Fibroblast of villous mesenchyme (primary cell): Measurements from ENCODE around the gene PDE1C. TPM values are rescaled to one million over a fixed set of nuclear protein-coding genes. Genes with fewer than 3 reads are reported as not detected.

Experiments
- DNase-seq: peaks from one replicate; pipeline ENCODE4 v3.0.0-alpha.2; 2010; ENCODE audit warnings: low read depth
- H3K4me3 ChIP-seq: 2 replicates; pipeline ENCODE4 v1.5.1; 2011; ENCODE audit warnings: low read depth, mild to moderate bottlenecking, low read length
- total RNA-seq: library from RNA; depleted of rRNA; stranded (reverse); fragments of >200 nt; gene quantifications from 2 replicates; pipeline ENCODE4 v1.2.3, GENCODE V29; 2012
- TF ChIP-seq, protein P1 (sequence below): IDR thresholded peaks from 2 replicates; pipeline ENCODE4 v1.5.1; 2012; ENCODE audit warnings: low read depth, mild to moderate bottlenecking, low read length; ENCODE audit not compliant: insufficient read depth

Gene PDE1C
- total RNA-seq, 1 donor = 4.7 TPM

DNA sequence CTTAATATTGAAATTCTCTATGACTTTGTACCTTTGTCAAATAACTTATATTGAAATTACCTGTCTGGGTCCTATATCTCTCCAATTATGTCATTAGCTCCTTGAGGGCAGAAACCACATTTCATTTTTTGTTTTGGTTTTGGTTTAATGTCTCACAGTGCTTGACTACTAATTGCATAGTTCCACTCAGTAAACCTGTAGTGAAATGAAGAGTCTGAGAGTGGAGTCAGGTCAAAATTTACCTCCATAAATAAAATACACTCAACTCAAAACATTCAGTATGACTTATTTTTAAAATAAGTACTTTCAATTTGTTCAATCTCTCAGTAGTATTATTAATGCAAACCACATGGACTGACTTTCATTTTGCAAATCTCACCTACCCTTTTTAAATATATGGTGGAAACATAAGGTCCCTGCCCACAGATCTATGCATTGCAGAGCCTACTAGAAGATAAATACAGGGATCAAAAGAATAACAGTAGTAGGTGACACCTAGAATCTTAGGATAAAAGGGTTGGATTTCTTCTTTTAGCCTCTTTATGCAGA is 32.5 kb downstream of the PDE1C start:
- no peak overlapping the region for H3K4me3 ChIP-seq
- no peak for DNase-seq
- TF ChIP-seq, protein P1, sequence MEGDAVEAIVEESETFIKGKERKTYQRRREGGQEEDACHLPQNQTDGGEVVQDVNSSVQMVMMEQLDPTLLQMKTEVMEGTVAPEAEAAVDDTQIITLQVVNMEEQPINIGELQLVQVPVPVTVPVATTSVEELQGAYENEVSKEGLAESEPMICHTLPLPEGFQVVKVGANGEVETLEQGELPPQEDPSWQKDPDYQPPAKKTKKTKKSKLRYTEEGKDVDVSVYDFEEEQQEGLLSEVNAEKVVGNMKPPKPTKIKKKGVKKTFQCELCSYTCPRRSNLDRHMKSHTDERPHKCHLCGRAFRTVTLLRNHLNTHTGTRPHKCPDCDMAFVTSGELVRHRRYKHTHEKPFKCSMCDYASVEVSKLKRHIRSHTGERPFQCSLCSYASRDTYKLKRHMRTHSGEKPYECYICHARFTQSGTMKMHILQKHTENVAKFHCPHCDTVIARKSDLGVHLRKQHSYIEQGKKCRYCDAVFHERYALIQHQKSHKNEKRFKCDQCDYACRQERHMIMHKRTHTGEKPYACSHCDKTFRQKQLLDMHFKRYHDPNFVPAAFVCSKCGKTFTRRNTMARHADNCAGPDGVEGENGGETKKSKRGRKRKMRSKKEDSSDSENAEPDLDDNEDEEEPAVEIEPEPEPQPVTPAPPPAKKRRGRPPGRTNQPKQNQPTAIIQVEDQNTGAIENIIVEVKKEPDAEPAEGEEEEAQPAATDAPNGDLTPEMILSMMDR = no peak

DNA sequence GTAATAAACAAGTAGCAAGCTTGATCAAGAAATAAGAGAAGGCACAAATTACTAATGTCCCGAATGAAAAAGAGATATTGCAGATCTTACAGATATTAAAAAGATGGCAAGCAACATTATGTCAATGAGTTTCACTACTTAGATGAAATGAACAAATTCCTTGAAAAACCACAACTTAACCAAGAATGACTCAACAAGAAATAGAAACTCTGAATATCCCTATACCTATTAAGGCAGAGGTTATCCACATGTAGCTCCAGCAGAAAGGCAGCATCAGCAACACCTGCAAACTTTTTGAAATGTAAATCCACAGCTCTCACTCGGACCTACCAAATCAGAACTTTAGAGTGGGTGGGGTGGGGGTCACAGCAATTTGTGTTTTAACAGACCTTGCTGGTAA is 33.6 kb downstream of the PDE1C start:
- no peak for DNase-seq
- no peak overlapping the region for H3K4me3 ChIP-seq
- TF ChIP-seq, protein P1 = no peak

DNA sequence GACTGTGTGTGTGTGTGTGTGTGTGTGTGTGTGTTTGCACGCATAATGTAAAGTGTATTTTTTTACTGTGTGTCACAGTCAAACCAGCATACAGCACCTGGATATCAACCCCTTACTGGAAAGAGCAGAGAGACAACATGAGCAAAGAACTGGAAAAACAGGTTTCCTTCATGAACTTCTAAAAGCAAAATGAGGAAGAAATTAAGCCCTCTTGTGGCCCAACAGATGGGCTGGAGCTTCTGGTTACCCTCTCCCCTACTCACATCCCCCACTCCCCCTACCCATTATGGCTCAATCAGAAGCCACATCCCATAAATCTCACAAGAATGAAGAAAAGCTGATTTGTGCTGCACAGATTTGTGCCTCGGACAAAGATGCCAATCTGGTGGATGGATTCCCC is 36.2 kb downstream of the PDE1C start:
- no peak for DNase-seq
- TF ChIP-seq, protein P1 = no peak
- no peak overlapping the region for H3K4me3 ChIP-seq

DNA sequence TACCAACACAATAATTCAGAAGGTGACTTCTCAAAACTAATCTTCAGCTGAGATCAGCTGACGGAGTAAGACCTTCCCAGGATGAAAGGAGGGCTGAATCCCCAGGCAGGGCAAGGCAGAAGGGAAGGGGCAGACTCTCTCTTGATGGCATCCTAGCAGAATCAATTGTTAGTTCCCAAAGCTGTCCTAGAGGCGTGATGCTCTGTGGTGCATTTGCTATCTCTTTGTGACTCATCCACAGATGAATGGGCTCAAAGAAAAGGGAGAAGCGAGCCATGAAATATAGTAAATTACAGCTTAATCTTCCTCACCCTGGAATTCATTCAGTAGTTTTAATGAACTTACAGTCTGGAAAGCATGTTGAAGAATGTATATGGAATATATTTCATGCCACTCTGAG is 37.2 kb downstream of the PDE1C start:
- TF ChIP-seq, protein P1 = no peak
- H3K4me3 ChIP-seq = no peak overlapping the region
- DNase-seq = no peak

DNA sequence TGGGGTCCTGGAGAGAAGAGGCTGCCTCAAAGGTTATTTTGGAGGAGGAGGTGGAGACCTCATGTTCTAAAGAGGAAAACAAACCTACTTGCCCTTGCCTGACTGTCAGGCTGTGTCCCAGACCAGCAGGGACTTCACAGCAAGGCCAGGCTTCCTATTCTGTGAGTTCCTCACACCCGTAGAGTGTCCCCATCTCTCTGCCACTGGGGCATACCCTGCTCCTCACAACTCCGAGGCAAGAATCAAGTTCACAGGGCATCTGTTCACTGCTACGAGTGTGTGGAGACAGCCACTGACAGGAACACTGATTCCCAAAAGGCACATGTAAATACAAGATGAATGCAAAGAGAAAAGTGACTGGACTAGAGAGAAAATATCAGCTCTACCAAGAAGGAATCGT is 38.0 kb downstream of the PDE1C start:
- no peak overlapping the region for H3K4me3 ChIP-seq
- DNase-seq = no peak
- TF ChIP-seq, protein P1 = no peak

DNA sequence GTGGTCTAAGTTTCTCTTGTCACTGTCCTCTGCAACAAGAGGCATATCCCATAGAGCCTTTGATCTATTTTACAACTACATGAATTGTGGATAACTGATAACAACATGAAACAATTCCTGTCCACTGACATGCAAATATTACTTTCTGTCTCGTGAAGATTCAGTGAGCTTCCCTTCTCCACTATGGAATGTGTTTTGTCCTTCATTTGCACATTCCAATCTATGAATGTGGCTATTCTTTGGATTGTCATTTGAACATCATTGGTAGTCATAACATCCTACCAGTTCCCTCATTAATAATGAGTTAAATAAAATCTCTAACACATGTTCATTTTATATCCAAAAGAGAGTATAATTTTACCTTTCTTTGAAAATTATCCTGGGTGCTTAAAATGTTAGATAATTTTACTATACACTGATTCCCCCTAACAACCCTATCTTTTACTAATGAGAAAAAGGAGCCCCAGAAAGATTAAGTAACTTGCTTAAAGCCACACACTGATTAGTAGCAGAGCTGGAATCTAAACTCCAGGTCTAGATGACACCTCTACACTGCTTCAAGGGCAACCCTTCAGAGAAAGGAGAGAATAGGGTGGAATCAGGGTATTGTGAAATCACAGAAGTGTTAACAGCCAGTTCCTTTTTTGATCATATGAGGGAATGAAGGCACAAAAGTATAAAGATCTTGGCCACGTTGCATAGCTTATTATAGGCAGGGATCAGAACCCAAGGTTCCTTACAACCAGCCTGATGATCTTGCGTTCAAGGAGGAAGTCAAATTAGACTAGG is 39.1 kb downstream of the PDE1C start:
- H3K4me3 ChIP-seq = no peak overlapping the region
- TF ChIP-seq, protein P1 = no peak
- no peak for DNase-seq
